A673 (cell line): Measurements from ENCODE around the gene CYP11A1.

Source experiments
- CTCF ChIP-seq: fragments of 300-800, 200-600 bp; sonication (generic); conservative IDR thresholded peaks from 2 replicates; pipeline ENCODE4 v1.5.1; 2017; ENCODE audit warnings: low read depth, mild to moderate bottlenecking, antibody characterized with exemption, low read length, moderate library complexity, mixed read lengths
- EZH2 ChIP-seq: fragments of 200-600 bp; sonication (generic); IDR thresholded peaks from 2 replicates; pipeline ENCODE4 v1.6.1; 2017; ENCODE audit warnings: borderline replicate concordance, low read depth, mild to moderate bottlenecking, mixed read lengths, antibody characterized with exemption, low read length; ENCODE audit not compliant: poor library complexity, severe bottlenecking

GRCh38 chr15:74385733-74386132, 18.3 kb upstream of the CYP11A1 start:
- TF ChIP-seq CTCF = no peak
- TF ChIP-seq EZH2 = no peak
